ENCODE results near the gene MFSD6L.

DNA sequence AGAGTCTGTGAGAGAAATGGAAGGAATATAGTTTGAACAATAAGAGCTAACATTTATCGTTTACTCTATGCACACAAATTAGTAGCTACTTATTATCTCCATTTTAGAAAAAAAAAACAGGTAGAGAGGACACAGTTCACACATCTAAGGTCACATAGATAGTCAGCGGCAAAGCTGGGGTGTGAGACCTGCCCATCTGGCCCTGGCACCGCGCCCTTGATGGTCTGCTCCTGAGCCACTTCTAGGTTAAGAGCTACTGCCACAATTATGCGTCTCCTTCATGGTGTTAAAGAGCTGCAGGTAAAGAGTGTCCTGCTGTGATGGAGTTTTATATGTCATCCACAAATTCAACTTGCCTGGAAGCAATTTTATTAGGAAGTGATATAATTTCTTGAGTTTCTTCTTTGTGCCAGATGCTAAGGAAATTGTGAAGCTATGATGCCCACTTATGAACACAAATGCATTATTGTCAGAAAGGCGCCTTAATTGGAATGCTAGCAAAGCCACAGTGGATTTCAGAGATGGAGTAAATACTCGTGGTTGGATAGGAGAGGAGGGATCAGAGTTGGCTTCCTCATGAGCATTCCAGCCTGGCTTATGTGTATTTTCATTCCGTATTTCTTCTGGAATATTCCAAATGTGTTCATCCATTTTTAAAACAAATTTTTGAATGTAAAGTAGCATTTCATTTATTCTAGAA, 21.3 kb upstream of the MFSD6L start:
- TF ChIP-seq, protein P1, sequence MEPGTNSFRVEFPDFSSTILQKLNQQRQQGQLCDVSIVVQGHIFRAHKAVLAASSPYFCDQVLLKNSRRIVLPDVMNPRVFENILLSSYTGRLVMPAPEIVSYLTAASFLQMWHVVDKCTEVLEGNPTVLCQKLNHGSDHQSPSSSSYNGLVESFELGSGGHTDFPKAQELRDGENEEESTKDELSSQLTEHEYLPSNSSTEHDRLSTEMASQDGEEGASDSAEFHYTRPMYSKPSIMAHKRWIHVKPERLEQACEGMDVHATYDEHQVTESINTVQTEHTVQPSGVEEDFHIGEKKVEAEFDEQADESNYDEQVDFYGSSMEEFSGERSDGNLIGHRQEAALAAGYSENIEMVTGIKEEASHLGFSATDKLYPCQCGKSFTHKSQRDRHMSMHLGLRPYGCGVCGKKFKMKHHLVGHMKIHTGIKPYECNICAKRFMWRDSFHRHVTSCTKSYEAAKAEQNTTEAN (CRISPR knock-in tag; IDR thresholded peaks at IDR 0.05) = no peak
- TF ChIP-seq, protein P2, sequence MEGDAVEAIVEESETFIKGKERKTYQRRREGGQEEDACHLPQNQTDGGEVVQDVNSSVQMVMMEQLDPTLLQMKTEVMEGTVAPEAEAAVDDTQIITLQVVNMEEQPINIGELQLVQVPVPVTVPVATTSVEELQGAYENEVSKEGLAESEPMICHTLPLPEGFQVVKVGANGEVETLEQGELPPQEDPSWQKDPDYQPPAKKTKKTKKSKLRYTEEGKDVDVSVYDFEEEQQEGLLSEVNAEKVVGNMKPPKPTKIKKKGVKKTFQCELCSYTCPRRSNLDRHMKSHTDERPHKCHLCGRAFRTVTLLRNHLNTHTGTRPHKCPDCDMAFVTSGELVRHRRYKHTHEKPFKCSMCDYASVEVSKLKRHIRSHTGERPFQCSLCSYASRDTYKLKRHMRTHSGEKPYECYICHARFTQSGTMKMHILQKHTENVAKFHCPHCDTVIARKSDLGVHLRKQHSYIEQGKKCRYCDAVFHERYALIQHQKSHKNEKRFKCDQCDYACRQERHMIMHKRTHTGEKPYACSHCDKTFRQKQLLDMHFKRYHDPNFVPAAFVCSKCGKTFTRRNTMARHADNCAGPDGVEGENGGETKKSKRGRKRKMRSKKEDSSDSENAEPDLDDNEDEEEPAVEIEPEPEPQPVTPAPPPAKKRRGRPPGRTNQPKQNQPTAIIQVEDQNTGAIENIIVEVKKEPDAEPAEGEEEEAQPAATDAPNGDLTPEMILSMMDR (IDR thresholded peaks at IDR 0.05) = no peak
- no peak for TF ChIP-seq ZNF423 (CRISPR knock-in tag; IDR thresholded peaks at IDR 0.05)
- TF ChIP-seq ZNF317 (CRISPR knock-in tag; IDR thresholded peaks at IDR 0.05; ENCODE audit: borderline replicate concordance, low read depth) = no peak
- TF ChIP-seq, protein P3, sequence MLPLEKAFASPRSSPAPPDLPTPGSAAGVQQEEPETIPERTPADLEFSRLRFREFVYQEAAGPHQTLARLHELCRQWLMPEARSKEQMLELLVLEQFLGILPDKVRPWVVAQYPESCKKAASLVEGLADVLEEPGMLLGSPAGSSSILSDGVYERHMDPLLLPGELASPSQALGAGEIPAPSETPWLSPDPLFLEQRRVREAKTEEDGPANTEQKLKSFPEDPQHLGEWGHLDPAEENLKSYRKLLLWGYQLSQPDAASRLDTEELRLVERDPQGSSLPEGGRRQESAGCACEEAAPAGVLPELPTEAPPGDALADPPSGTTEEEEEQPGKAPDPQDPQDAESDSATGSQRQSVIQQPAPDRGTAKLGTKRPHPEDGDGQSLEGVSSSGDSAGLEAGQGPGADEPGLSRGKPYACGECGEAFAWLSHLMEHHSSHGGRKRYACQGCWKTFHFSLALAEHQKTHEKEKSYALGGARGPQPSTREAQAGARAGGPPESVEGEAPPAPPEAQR (CRISPR knock-in tag; IDR thresholded peaks at IDR 0.05) = no peak

Measured in WTC11 (cell line).